HCT116 (cell line): ENCODE measurements around the gene ZNF189. TPM values are rescaled to one million over a fixed set of nuclear protein-coding genes. Genes with fewer than 3 reads are reported as not detected.
A peak's percentile ranks its signal among the peaks of the same experiment; 100 is the strongest.

Experiments
- ATAC-seq: fragments of 200-7000 bp; cut with Tn5 transposase; 2 replicates; pipeline ENCODE4 v1.9.1; 2020; ENCODE audit warnings: mild to moderate bottlenecking, moderate library complexity
- BruUV-seq: library from RNA; stranded (reverse); fragments of 400-500 nt; replicated peaks from 2 replicates; lab custom pipeline; 2021; lab: Mats Ljungman, UMichigan
- CTCF ChIA-PET: fragments of 300-600 bp; sonication (Branson Sonifier 250); formaldehyde crosslinking; loops from one replicate; lab custom pipeline; 2021; ENCODE audit warnings: antibody characterized with exemption; lab: Charles Lee
- POLR2A ChIA-PET: fragments of 300-600, 350-600 bp; sonication (Branson Sonifier 250); formaldehyde crosslinking; loops from one replicate; lab custom pipeline; 2021; ENCODE audit warnings: antibody characterized with exemption; lab: Charles Lee
- RAD21 ChIA-PET, 2 experiments: fragments of 300-600 bp; sonication (Branson Sonifier 250); formaldehyde crosslinking; loops; one replicate each; lab custom pipeline; 2023; ENCODE audit warnings: low total read pairs in 2 of 2; ENCODE audit not compliant: uncharacterized antibody in 2 of 2, unreplicated experiment in 2 of 2, low non-redundant PET in 1 of 2; lab: Charles Lee
- DNase-seq: peaks from one replicate; pipeline ENCODE4 v3.0.0-alpha.2; 2010; ENCODE audit warnings: low read depth, low spot score
- H2AFZ ChIP-seq: fragments of 200-600 bp; shearing (Covaris generic), sonication (generic); 2 replicates; pipeline ENCODE4 v1.6.1; 2017; ENCODE audit warnings: low read depth, mixed run types, mixed read lengths, antibody characterized with exemption, low read length; ENCODE audit not compliant: poor library complexity, severe bottlenecking
- H3K27ac ChIP-seq: 2 replicates; pipeline ENCODE4 v1.5.1; 2012; ENCODE audit warnings: low read depth, low read length
- H3K27me3 ChIP-seq: fragments of 200-600 bp; sonication (generic); 2 replicates; pipeline ENCODE4 v1.6.1; 2016; ENCODE audit warnings: mixed run types, low read length, mixed read lengths; ENCODE audit not compliant: insufficient read depth
- H3K36me3 ChIP-seq, 2 experiments: fragments of 200-500 bp in 1 of 2; fragments of 200-600 bp in 1 of 2; sonication (Bioruptor generic) in 1 of 2; sonication (generic) in 1 of 2; 2 replicates each; pipeline versions ENCODE4 v1.5.1 to v1.6.1; 2014 to 2016; ENCODE audit warnings: low read length in 2 of 2, inconsistent platforms in 1 of 2, mixed read lengths in 1 of 2, mixed run types in 1 of 2; ENCODE audit not compliant: insufficient read depth in 2 of 2, control insufficient read depth in 1 of 2
- H3K4me1 ChIP-seq, 2 experiments: fragments of 200-600 bp in 1 of 2; sonication (generic) in 1 of 2; 2 replicates each; pipeline versions ENCODE4 v1.5.1 to v1.6.1; 2012 to 2017; ENCODE audit warnings: low read length in 2 of 2, inconsistent platforms in 1 of 2, mild to moderate bottlenecking in 1 of 2, mixed read lengths in 1 of 2, mixed run types in 1 of 2, moderate library complexity in 1 of 2; ENCODE audit not compliant: insufficient read depth in 2 of 2, control insufficient read depth in 1 of 2
- H3K4me2 ChIP-seq: fragments of 200-600 bp; sonication (generic); 2 replicates; pipeline ENCODE4 v1.6.1; 2017; ENCODE audit warnings: mixed run types, low read length, mixed read lengths
- H3K4me3 ChIP-seq, 2 experiments: fragments of 200-600 bp in 1 of 2; sonication (generic) in 1 of 2; replicated peaks in 1 of 2; 2 replicates each; pipeline ENCODE4 v1.5.1; 2011 to 2016; ENCODE audit warnings: low read length in 2 of 2, control low read depth in 1 of 2, low read depth in 1 of 2, mild to moderate bottlenecking in 1 of 2, mixed read lengths in 1 of 2, mixed run types in 1 of 2
- H3K79me2 ChIP-seq: fragments of 200-600 bp; sonication (generic); 2 replicates; pipeline ENCODE4 v1.6.1; 2017; ENCODE audit warnings: mild to moderate bottlenecking, mixed run types, low read length, moderate library complexity, mixed read lengths; ENCODE audit not compliant: insufficient read depth
- H3K9ac ChIP-seq: fragments of 200-600 bp; sonication (generic); 2 replicates; pipeline ENCODE4 v1.6.1; 2016; ENCODE audit warnings: low read length, mixed read lengths
- H3K9me2 ChIP-seq: fragments of 200-600 bp; sonication (generic), shearing (Covaris generic); 2 replicates; pipeline ENCODE4 v1.6.1; 2017; ENCODE audit warnings: mixed run types, mild to moderate bottlenecking, moderate library complexity; ENCODE audit not compliant: insufficient read depth
- H3K9me3 ChIP-seq, 2 experiments: fragments of 200-500 bp in 1 of 2; fragments of 200-600 bp in 1 of 2; sonication (Bioruptor generic) in 1 of 2; sonication (generic) in 1 of 2; 2 replicates each; pipeline ENCODE4 v1.6.1; 2014 to 2017; ENCODE audit warnings: low read length in 2 of 2, mixed read lengths in 2 of 2, inconsistent platforms in 1 of 2, low read depth in 1 of 2, mild to moderate bottlenecking in 1 of 2, mixed run types in 1 of 2, moderate library complexity in 1 of 2; ENCODE audit not compliant: control insufficient read depth in 1 of 2, insufficient read depth in 1 of 2
- H4K20me1 ChIP-seq: fragments of 200-600 bp; sonication (generic), shearing (Covaris generic); 2 replicates; pipeline ENCODE4 v1.6.1; 2017; ENCODE audit warnings: mixed run types, mild to moderate bottlenecking, moderate library complexity; ENCODE audit not compliant: insufficient read depth
- ATF3 ChIP-seq: IDR thresholded peaks from 2 replicates; pipeline ENCODE4 v1.6.1; 2012
- CTCF ChIP-seq, 3 experiments: fragments of 200-600 bp in 1 of 3; sonication (generic) in 1 of 3; IDR thresholded peaks in 2 of 3; conservative IDR thresholded peaks in 1 of 3; 2 replicates each; pipeline ENCODE4 v1.5.1; 2012 to 2017; ENCODE audit warnings: low read depth in 2 of 3, low read length in 2 of 3, antibody characterized with exemption in 1 of 3, borderline replicate concordance in 1 of 3, control low read depth in 1 of 3, mild to moderate bottlenecking in 1 of 3, mixed read lengths in 1 of 3, mixed run types in 1 of 3, moderate library complexity in 1 of 3; ENCODE audit not compliant: insufficient read depth in 1 of 3
- EGR1 ChIP-seq: IDR thresholded peaks from 2 replicates; pipeline ENCODE4 v1.6.1; 2012; ENCODE audit warnings: low read depth
- ELF1 ChIP-seq: IDR thresholded peaks from 2 replicates; pipeline ENCODE4 v1.6.1; 2012; ENCODE audit warnings: low read depth, borderline replicate concordance
- EZH2phosphoT487 ChIP-seq: fragments of 200-600 bp; IDR thresholded peaks from 2 replicates; pipeline ENCODE4 v1.6.1; 2018; ENCODE audit warnings: antibody characterized with exemption, borderline replicate concordance
- RAD21 ChIP-seq: IDR thresholded peaks from 2 replicates; pipeline ENCODE4 v1.6.1; 2012; ENCODE audit warnings: low read depth, mild to moderate bottlenecking
- SRF ChIP-seq: IDR thresholded peaks from 2 replicates; pipeline ENCODE4 v1.6.1; 2012; ENCODE audit warnings: low read depth
- TCF7L2 ChIP-seq: IDR thresholded peaks from 2 replicates; pipeline ENCODE4 v1.7.0; 2011; ENCODE audit warnings: borderline replicate concordance, inconsistent platforms; ENCODE audit not compliant: insufficient read depth, insufficient read length; ENCODE audit errors: extremely low read depth
- YY1 ChIP-seq: IDR thresholded peaks from 2 replicates; pipeline ENCODE4 v1.6.1; 2011; ENCODE audit warnings: low read length, low read depth, moderate library complexity, mild to moderate bottlenecking; ENCODE audit not compliant: insufficient replicate concordance; ENCODE audit errors: extremely low read depth
- ZBTB33 ChIP-seq: IDR thresholded peaks from 2 replicates; pipeline ENCODE4 v1.6.1; 2011; ENCODE audit warnings: mild to moderate bottlenecking, low read length, moderate library complexity; ENCODE audit not compliant: insufficient replicate concordance; ENCODE audit errors: extremely low read depth
- intact Hi-C: fragments of 100-400 bp; cut with micrococcal nuclease; formaldehyde crosslinking; loops from 2 replicates; pipeline ENCODE4 v1.10.0; 2022
- total RNA-seq: library from RNA; stranded (reverse); gene quantifications from one replicate; pipeline ENCODE4 v1.2.1, GENCODE V29; 2021; ENCODE audit not compliant: unreplicated experiment

Gene ZNF189
- total RNA-seq, 1 experiment from 2014 or later: 10.6 TPM

- DNase-seq (no peak), ATAC-seq (no peak)
- TF ChIP-seq CTCF (IDR thresholded peaks at IDR 0.05 in 2 of 3, conservative IDR thresholded peaks at IDR 0.05 in 1 of 3; ENCODE audit: borderline replicate concordance in 1 of 3, insufficient read depth in 1 of 3, low read depth in 2 of 3, low read length in 2 of 3) (peak in 1 of 3 experiments; percentile 13; a peak in 1 of 6 replicates), EGR1 (no peak)
These were observed 58.4 kb downstream of the ZNF189 start for GRCh38 chr9:101457003-101457402.

GRCh38 chr9:101458963-101459631 is 60.4 kb downstream of the ZNF189 start:
- Histone ChIP-seq H3K9me2 (no peaks in the 10 kb centered on the region), H2AFZ (peak overlapping the region; percentile 49), H3K79me2 (no peaks in the 10 kb centered on the region), H3K27ac (no peak overlapping the region), H3K4me3 (no peak overlapping the region), H3K9ac (no peak overlapping the region), H4K20me1 (no peaks in the 10 kb centered on the region), H3K4me2 (peak overlapping the region; percentile 5; the same call in 1 of the 2 replicates), H3K4me1 (peaks cover 11 to 23% of the 10 kb centered on the region in 2 experiments; a peak in 3 of 4 replicates), H3K27me3 (no peaks in the 10 kb centered on the region), H3K9me3 (no peaks in the 10 kb centered on the region), H3K36me3 (no peaks in the 10 kb centered on the region)
- peak; percentile 97 for ATAC-seq
- ChIA-PET POLR2A (interaction anchor here (1.0 to 1.2 kb wide), 2 partner anchors 28 to 71 kb away, joined by 3 to 8 read pairs; a partner anchor contains a TSS), CTCF (interaction anchor here (0.7 to 2.0 kb wide), 14 partner anchors 10 to 113 kb away, joined by 3 to 52 read pairs (median 4); partner anchors contain the start of genes MRPL50, RNF20 and ZNF189), RAD21 (interaction anchor here (0.8 to 1.6 kb wide), 12 partner anchors 10 to 108 kb away, joined by 3 to 8 read pairs (median 3); partner anchors contain the start of gene RNF20 (in 1 of the 2))
- no TSS peak for BruUV-seq
- peak; percentile 79 for DNase-seq
- intact Hi-C loops: loop anchor here (1.0 kb wide), 3 partner anchors 71 to 107 kb away; no protein-coding TSS in a partner anchor
- no peak for TF ChIP-seq SRF
- no peak for TF ChIP-seq EZH2phosphoT487
- peak; percentile 85 for TF ChIP-seq RAD21
- TF ChIP-seq ATF3: no peak
- TF ChIP-seq ELF1: no peak
- no peak for TF ChIP-seq YY1
- TF ChIP-seq ZBTB33: no peak
- no peak for TF ChIP-seq TCF7L2

More at GRCh38 chr9:101457003-101457402, 58.4 kb downstream of the ZNF189 start:
- Histone ChIP-seq H3K36me3 (no peaks in the 10 kb centered on the region), H3K27ac (no peak overlapping the region), H3K9ac (no peak overlapping the region), H2AFZ (peak overlapping the region; percentile 17), H3K79me2 (no peaks in the 10 kb centered on the region), H3K4me2 (no peak overlapping the region), H4K20me1 (no peaks in the 10 kb centered on the region), H3K9me3 (no peaks in the 10 kb centered on the region), H3K4me1 (peaks cover under 1 to 10% of the 10 kb centered on the region in 2 experiments; a peak in 3 of 4 replicates), H3K4me3 (no peak overlapping the region), H3K9me2 (no peaks in the 10 kb centered on the region), H3K27me3 (no peaks in the 10 kb centered on the region)
- BruUV-seq: no TSS peak
- intact Hi-C loops: no loop called here
- RAD21 ChIA-PET: no interaction called here
- CTCF ChIA-PET: no interaction called here
- POLR2A ChIA-PET: no interaction called here
